OCI-LY1 (cell line): ENCODE data around the gene ALG9.

Source experiments
- H2AFZ ChIP-seq: fragments of 200-600 bp; sonication (generic), shearing (Covaris generic); 2 replicates; pipeline ENCODE4 v1.6.0; 2014; ENCODE audit warnings: antibody characterized with exemption, mild to moderate bottlenecking, low read length
- H3F3A ChIP-seq: fragments of 200-600 bp; sonication (generic), shearing (Covaris generic); 2 replicates; pipeline ENCODE4 v1.6.0; 2014; ENCODE audit warnings: mild to moderate bottlenecking, antibody characterized with exemption, low read length, moderate library complexity; ENCODE audit not compliant: insufficient read depth
- H3K27ac ChIP-seq: fragments of 200-600 bp; sonication (generic); 2 replicates; pipeline ENCODE4 v1.5.1; 2014; ENCODE audit warnings: low read length, mixed run types, mild to moderate bottlenecking, low read depth; ENCODE audit not compliant: poor library complexity, severe bottlenecking
- H3K27me3 ChIP-seq: fragments of 200-600 bp; sonication (generic); 2 replicates; pipeline ENCODE4 v1.6.0; 2014; ENCODE audit warnings: antibody characterized with exemption, mild to moderate bottlenecking, low read length, moderate library complexity; ENCODE audit not compliant: insufficient read depth
- H3K36me3 ChIP-seq: fragments of 200-600 bp; sonication (generic); 2 replicates; pipeline ENCODE4 v1.6.1; 2014; ENCODE audit warnings: mild to moderate bottlenecking, antibody characterized with exemption, low read length, moderate library complexity, mixed read lengths; ENCODE audit not compliant: insufficient read depth
- H3K4me1 ChIP-seq: fragments of 200-600 bp; sonication (generic); 2 replicates; pipeline ENCODE4 v1.5.1; 2014; ENCODE audit warnings: mild to moderate bottlenecking, low read length, moderate library complexity; ENCODE audit not compliant: insufficient read depth, severe bottlenecking
- H3K4me2 ChIP-seq: fragments of 200-600 bp; sonication (generic), shearing (Covaris generic); 2 replicates; pipeline ENCODE4 v1.6.1; 2014; ENCODE audit warnings: low read length
- H3K4me3 ChIP-seq: fragments of 200-600 bp; sonication (generic); 2 replicates; pipeline ENCODE4 v1.5.1; 2014; ENCODE audit warnings: low read length, low read depth, mild to moderate bottlenecking, mixed read lengths; ENCODE audit not compliant: poor library complexity, severe bottlenecking
- H3K79me2 ChIP-seq: fragments of 200-600 bp; shearing (Covaris generic); 2 replicates; pipeline ENCODE4 v1.6.1; 2016; ENCODE audit warnings: mixed run types, low read length, mixed read lengths; ENCODE audit not compliant: insufficient read depth
- H3K9ac ChIP-seq: fragments of 200-600 bp; sonication (generic), shearing (Covaris generic); 2 replicates; pipeline ENCODE4 v1.6.1; 2014; ENCODE audit warnings: mild to moderate bottlenecking, low read length, mixed read lengths
- H3K9me2 ChIP-seq: fragments of 200-600 bp; sonication (generic), shearing (Covaris generic); 2 replicates; pipeline ENCODE4 v1.6.1; 2014; ENCODE audit warnings: low read depth, mild to moderate bottlenecking, low read length, mixed read lengths
- H3K9me3 ChIP-seq: fragments of 200-600 bp; shearing (Covaris generic); 2 replicates; pipeline ENCODE4 v1.6.1; 2014; ENCODE audit warnings: low read length, mixed read lengths
- H4K20me1 ChIP-seq: fragments of 200-600 bp; sonication (generic), shearing (Covaris generic); 2 replicates; pipeline ENCODE4 v1.6.0; 2016; ENCODE audit warnings: mild to moderate bottlenecking, low read length; ENCODE audit not compliant: insufficient read depth
- CTCF ChIP-seq: fragments of 200-600 bp; sonication (generic), shearing (Covaris generic); IDR thresholded peaks from 2 replicates; pipeline ENCODE4 v1.5.1; 2017; ENCODE audit warnings: mild to moderate bottlenecking, antibody characterized with exemption, low read length, moderate library complexity, mixed read lengths
- EZH2 ChIP-seq: fragments of 200-600 bp; sonication (generic), shearing (Covaris generic); IDR thresholded peaks from 2 replicates; pipeline ENCODE4 v1.8.0; 2017; ENCODE audit warnings: borderline replicate concordance, mixed run types, mild to moderate bottlenecking, antibody characterized with exemption, low read length, moderate library complexity, mixed read lengths

Gene ALG9

GRCh38 chr11:111840143-111840542 lies 31.2 kb downstream of the ALG9 start:
- Histone ChIP-seq H3K4me1 (no peaks in the 10 kb centered on the region), H3K36me3 (peaks cover 47% of the 10 kb centered on the region; the same call in 1 of the 2 replicates), H3F3A (no peaks in the 10 kb centered on the region), H2AFZ (no peak overlapping the region), H3K4me2 (no peak overlapping the region), H3K4me3 (no peak overlapping the region), H3K9ac (no peak overlapping the region), H3K9me3 (no peaks in the 10 kb centered on the region), H3K27ac (no peak overlapping the region), H3K79me2 (no peaks in the 10 kb centered on the region), H4K20me1 (no peaks in the 10 kb centered on the region), H3K27me3 (no peaks in the 10 kb centered on the region), H3K9me2 (no peaks in the 10 kb centered on the region)
- TF ChIP-seq EZH2: no peak
- TF ChIP-seq CTCF: no peak

GRCh38 chr11:111838054-111838453 lies 33.3 kb downstream of the ALG9 start:
- no peaks in the 10 kb centered on the region for H3K79me2 ChIP-seq
- H3K36me3 ChIP-seq: peaks cover 52% of the 10 kb centered on the region; the same call in 1 of the 2 replicates
- H3K9me3 ChIP-seq: no peaks in the 10 kb centered on the region
- H3K9ac ChIP-seq: no peak overlapping the region
- no peaks in the 10 kb centered on the region for H4K20me1 ChIP-seq
- no peaks in the 10 kb centered on the region for H3K27me3 ChIP-seq
- H3K9me2 ChIP-seq: no peaks in the 10 kb centered on the region
- no peak overlapping the region for H3K27ac ChIP-seq
- no peaks in the 10 kb centered on the region for H3F3A ChIP-seq
- no peak overlapping the region for H3K4me2 ChIP-seq
- no peaks in the 10 kb centered on the region for H3K4me1 ChIP-seq
- TF ChIP-seq CTCF: no peak
- TF ChIP-seq EZH2: no peak
- H3K4me3 ChIP-seq: no peak overlapping the region
- no peak overlapping the region for H2AFZ ChIP-seq

GRCh38 chr11:111837366-111837891 lies 34.0 kb downstream of the ALG9 start:
- no peak overlapping the region for H3K4me2 ChIP-seq
- no peak overlapping the region for H3K27ac ChIP-seq
- no peak for TF ChIP-seq CTCF
- TF ChIP-seq EZH2: no peak

More at GRCh38 chr11:111837366-111837891, 34.0 kb downstream of the ALG9 start:
- Histone ChIP-seq H3K9me3 (no peaks in the 10 kb centered on the region), H3K4me3 (no peak overlapping the region), H2AFZ (no peak overlapping the region), H3K9ac (no peak overlapping the region), H4K20me1 (no peaks in the 10 kb centered on the region), H3K27me3 (no peaks in the 10 kb centered on the region), H3K79me2 (no peaks in the 10 kb centered on the region), H3F3A (no peaks in the 10 kb centered on the region), H3K9me2 (no peaks in the 10 kb centered on the region), H3K36me3 (peaks cover 52% of the 10 kb centered on the region; the same call in 1 of the 2 replicates), H3K4me1 (no peaks in the 10 kb centered on the region)
